ENCODE data around the gene ERMARD.
A peak's percentile ranks its signal among the peaks of the same experiment; 100 is the strongest.

Gene ERMARD

DNA sequence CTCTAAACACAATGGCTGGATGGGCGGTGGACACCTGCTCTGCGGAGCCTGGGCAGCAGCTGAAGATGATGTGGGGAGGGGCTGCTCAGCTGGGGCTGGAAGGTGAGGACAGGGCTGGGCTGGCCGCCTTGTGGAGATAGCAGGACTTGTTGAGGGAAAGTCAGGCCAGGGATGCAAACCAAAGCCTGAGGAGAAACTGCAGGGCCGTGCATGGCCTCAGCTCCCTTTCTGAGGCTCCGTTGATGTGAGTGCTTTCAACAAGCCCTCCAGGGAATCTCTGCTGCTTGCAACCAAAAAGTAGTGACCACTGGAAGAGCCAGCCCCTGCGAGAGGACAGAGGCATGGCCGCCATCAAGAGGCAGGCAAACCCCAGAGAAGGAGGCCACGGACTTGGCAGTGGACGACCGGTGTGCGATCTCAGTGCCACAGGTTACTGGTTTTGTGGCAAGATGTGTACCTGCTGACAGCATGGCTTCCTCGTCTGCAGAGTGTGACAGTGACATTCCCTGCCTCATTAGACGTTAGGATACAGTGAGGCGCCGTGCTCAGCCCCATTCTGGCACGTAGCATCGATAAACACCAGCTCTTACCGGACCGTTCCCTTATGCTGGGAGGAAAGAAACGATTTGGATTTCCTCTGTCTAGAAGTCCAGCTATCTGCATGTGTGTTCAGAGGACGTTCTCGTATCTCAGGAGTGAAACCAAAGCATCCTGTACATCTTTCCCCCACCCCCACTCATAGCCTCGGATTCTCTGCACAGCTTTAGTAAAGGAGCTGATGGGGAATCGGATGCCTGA, 37.9 kb downstream of the ERMARD start:
- DNase-seq (ENCODE audit: low spot score): peak; percentile 66
- Histone ChIP-seq H3K4me3 (peak overlapping the region; percentile 79), H3K27ac (peak overlapping the region in 1 of 2 donors; percentile 82)

DNA sequence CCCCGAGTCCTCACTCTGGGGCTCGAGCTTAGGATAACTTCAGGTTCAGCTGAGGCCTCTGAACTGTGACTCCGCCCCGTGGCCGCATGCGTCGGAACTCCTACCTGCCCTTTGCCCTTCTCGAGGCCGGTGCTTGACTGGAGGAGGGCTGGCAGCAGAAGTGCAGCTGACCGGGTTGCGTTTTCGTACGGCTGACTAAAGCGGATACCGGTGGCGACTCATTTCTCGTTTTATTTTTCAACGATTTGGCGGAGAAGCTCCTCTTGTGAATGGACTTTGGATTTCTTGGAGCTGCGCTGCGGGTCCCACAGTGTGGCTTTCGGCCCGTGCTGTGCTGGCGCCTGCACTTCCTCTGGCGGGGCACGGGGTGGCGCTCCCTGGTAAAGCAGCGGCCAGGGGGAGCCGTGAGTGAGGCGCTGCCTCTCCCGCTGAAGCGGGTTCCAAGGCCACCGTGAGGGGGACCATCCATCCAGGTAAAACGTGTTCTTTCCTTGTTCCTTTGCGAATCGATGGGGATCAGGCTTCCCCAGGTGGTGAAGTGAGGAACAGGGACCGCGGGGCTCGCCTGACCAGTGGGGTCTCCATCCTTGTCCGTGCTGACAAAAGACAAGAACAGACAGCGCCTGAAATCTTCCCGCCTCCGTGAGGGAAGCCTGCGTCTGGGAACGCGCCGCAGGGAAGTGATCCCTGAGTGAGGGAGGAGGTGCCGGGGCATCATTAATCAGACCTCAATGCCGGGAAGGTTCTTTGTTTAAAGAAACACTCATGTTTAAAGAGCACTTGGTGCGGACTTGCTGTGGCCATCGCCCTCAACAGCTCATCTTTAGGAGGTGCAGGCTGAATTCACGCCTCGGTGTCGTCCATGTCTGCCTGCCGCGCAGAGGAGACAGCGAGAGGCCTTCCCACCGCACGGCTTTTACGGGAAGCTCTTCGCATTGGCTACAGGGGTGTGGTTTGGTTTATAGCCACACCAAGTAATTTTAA, 38.8 kb downstream of the ERMARD start:
- H3K4me3 ChIP-seq: peak overlapping the region; percentile 79
- DNase-seq (ENCODE audit: low spot score): peak; percentile 81
- TF ChIP-seq, protein P1, sequence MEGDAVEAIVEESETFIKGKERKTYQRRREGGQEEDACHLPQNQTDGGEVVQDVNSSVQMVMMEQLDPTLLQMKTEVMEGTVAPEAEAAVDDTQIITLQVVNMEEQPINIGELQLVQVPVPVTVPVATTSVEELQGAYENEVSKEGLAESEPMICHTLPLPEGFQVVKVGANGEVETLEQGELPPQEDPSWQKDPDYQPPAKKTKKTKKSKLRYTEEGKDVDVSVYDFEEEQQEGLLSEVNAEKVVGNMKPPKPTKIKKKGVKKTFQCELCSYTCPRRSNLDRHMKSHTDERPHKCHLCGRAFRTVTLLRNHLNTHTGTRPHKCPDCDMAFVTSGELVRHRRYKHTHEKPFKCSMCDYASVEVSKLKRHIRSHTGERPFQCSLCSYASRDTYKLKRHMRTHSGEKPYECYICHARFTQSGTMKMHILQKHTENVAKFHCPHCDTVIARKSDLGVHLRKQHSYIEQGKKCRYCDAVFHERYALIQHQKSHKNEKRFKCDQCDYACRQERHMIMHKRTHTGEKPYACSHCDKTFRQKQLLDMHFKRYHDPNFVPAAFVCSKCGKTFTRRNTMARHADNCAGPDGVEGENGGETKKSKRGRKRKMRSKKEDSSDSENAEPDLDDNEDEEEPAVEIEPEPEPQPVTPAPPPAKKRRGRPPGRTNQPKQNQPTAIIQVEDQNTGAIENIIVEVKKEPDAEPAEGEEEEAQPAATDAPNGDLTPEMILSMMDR (IDR thresholded peaks at IDR 0.05): peak; percentile 95
- H3K27ac ChIP-seq: peak overlapping the region; percentile 61 to 82

More for the DNA sequence above, 37.9 kb downstream of the ERMARD start:
- TF ChIP-seq, protein P1 (IDR thresholded peaks at IDR 0.05): no peak

DNA sequence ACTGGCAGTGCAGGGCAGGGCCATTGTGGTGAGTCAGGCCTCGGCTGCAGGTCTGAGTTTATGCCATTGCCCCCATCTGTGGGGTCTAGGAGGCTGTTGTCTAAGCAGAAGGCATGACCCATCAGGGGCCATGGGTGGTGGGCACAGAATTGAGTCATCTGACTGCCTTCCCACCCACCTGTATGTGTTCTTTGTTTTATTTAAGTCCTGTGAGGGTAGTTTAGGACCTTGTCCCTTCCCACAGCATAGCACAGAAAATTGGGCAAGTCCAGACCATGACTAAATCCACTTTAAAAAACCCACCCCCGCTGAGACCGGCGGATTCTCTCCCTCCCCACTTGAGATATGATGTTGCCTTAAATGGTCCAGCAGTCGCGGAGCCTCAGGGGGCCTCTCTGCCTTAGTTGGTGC, 40.3 kb downstream of the ERMARD start:
- H3K4me3 ChIP-seq: no peak overlapping the region
- H3K27ac ChIP-seq: no peak overlapping the region
- DNase-seq (ENCODE audit: low spot score): peak; percentile 17
- TF ChIP-seq, protein P1 (IDR thresholded peaks at IDR 0.05): no peak

DNA sequence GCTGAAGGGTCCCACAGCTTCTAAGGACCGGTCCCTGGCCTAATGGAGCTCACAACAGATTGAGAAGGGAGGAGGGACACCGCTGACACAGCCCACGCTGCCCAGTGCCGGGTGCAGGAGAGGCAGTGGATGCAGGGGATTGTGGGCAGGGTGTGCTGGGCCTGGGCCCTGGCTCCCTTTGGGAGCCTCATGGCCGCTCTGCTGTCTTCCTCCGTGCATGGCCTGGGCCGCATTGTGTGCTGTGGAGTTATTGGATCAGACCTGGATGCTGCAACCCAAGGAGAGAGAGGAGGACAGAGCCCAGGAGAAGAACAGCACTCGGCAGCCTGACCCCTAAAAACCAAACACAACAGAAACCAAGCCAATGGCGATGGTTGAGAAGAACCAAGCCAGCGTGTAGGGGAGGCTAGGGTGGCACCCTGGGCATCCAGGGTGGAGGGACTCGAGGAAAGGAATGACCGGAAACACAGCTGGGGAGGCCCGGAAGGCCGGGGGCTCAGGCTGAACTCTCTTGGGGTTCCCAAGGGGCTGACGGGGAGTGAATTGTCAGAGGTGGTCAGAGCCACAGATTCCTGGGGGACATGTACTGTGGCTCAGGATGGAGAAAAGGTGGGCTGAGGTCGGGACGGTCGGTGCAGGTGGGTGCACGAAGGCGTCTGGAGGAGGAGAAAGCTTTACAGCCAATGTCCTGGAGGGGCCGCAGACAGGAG, 41.0 kb downstream of the ERMARD start:
- TF ChIP-seq, protein P1 (IDR thresholded peaks at IDR 0.05): no peak
- Histone ChIP-seq H3K4me3 (no peak overlapping the region), H3K27ac (no peak overlapping the region)
- peak; percentile 64 for DNase-seq (ENCODE audit: low spot score)

DNA sequence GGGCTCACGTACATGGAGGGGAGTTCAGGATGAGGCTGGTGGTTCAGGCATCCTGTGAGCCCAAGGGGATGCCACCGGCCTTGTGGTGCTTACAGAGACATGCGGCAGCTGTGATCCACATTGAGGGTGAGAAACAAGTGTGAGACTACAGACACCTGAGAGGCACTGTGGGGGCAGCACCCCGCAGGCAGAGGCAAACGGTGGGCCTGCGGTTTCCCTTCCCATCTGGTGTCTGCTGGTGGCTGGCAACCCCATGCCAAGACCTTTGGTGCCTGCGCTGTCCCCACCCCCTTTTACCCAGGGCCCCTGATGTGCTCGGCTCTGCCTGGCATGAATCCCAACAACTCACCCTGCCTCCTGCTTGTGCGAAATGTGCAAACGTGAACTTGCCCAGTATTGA, 42.0 kb downstream of the ERMARD start:
- Histone ChIP-seq H3K27ac (no peak overlapping the region), H3K4me3 (no peak overlapping the region)
- DNase-seq (ENCODE audit: low spot score): peak; percentile 41
- TF ChIP-seq, protein P1 (IDR thresholded peaks at IDR 0.05): no peak

DNA sequence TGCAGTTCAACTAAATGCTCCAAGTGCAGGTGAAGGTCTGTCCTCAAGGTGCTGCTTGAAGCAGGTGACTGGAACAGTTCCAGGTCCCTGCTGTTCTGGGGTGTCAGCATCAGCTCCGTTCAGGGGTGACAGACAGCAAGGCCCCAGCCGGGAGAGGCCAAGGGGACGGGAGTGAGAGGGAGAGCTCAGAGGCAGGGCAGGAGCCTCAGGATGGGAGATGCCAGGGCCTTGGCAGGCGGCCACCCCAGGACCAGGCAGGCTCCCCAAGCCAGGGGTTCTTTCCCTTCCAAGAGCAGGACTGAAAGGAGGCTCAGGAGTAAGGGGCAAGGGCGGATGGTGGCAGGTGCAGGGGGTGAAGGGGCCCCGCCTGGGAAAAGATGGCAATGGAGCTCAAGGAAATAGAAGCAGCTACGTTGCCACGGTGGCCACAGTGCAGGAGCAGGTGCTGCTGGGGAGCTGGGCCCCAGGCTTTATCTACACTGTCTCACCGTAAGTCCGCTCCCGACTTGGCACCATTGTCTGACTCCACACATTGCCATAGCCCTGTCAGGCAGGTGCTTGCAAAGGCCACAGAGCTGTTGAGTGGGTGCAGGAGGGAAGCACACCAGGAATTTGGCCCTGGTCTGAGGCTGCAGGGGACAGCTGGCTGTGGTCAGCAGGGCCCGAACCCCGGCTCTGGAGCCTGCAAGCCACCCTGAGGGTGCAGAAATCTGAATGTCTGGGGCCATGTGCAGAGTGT, 43.1 kb downstream of the ERMARD start:
- Histone ChIP-seq H3K4me3 (no peak overlapping the region), H3K27ac (no peak overlapping the region)
- peak; percentile 65 for DNase-seq (ENCODE audit: low spot score)
- TF ChIP-seq, protein P1 (IDR thresholded peaks at IDR 0.05): no peak
